WTC11 (cell line): ENCODE data around the gene FALEC. TPM values are rescaled to one million over a fixed set of nuclear protein-coding genes. Genes with fewer than 3 reads are reported as not detected.

ENCODE experiments used
- CBFB ChIP-seq: sonication (generic); formaldehyde crosslinking; IDR thresholded peaks from 2 replicates; pipeline ENCODE4 v1.8.1; 2022; ENCODE audit warnings: mild to moderate bottlenecking, low read depth, missing genetic modification reagents
- CREB1 ChIP-seq: sonication (generic); formaldehyde crosslinking; IDR thresholded peaks from 2 replicates; pipeline ENCODE4 v1.8.0; 2023; ENCODE audit warnings: mild to moderate bottlenecking, missing genetic modification reagents
- ESRRA ChIP-seq: sonication (generic); formaldehyde crosslinking; IDR thresholded peaks from 2 replicates; pipeline ENCODE4 v1.8.1; 2022; ENCODE audit warnings: mild to moderate bottlenecking, missing genetic modification reagents, borderline replicate concordance
- GTF2I ChIP-seq: fragments of 250-450 bp; sonication (Bioruptor Pico); conservative IDR thresholded peaks from 2 replicates; pipeline ENCODE4 v1.4.0; 2021; ENCODE audit warnings: mild to moderate bottlenecking
- HMGA2 ChIP-seq: fragments of 250-450 bp; sonication (Bioruptor Pico); IDR thresholded peaks from 2 replicates; pipeline ENCODE4 v1.4.0; 2021; ENCODE audit warnings: mild to moderate bottlenecking, moderate library complexity
- IRF2 ChIP-seq: sonication (generic); formaldehyde crosslinking; IDR thresholded peaks from 2 replicates; pipeline ENCODE4 v1.8.0; 2022; ENCODE audit warnings: low read depth, missing genetic modification reagents, borderline replicate concordance
- JUN ChIP-seq: sonication (generic); formaldehyde crosslinking; IDR thresholded peaks from 2 replicates; pipeline ENCODE4 v1.8.0; 2023; ENCODE audit warnings: mild to moderate bottlenecking, missing genetic modification reagents
- NR1H2 ChIP-seq: sonication (generic); formaldehyde crosslinking; IDR thresholded peaks from 2 replicates; pipeline ENCODE4 v1.9.0; 2021; ENCODE audit warnings: mild to moderate bottlenecking, moderate library complexity, missing genetic modification reagents
- PRRX2 ChIP-seq: fragments of 250-450 bp; sonication (Bioruptor Pico); IDR thresholded peaks from 2 replicates; pipeline ENCODE4 v1.8.0; 2021; ENCODE audit warnings: mild to moderate bottlenecking
- RELA ChIP-seq: sonication (generic); formaldehyde crosslinking; IDR thresholded peaks from 2 replicates; pipeline ENCODE4 v1.8.1; 2022; ENCODE audit warnings: missing genetic modification reagents, mild to moderate bottlenecking, borderline replicate concordance
- SMAD3 ChIP-seq: sonication (generic); formaldehyde crosslinking; IDR thresholded peaks from 2 replicates; pipeline ENCODE4 v1.8.0; 2022; ENCODE audit warnings: missing genetic modification reagents, mild to moderate bottlenecking, borderline replicate concordance
- SP1 ChIP-seq: sonication (generic); formaldehyde crosslinking; conservative IDR thresholded peaks from 2 replicates; pipeline ENCODE4 v1.8.1; 2022; ENCODE audit warnings: missing genetic modification reagents
- ZNF423 ChIP-seq: fragments of 250-450 bp; sonication (Bioruptor Pico); IDR thresholded peaks from 2 replicates; pipeline ENCODE4 v2.1.2; 2022; ENCODE audit warnings: mild to moderate bottlenecking, moderate library complexity
- total RNA-seq: library from RNA; stranded (reverse); gene quantifications from 3 replicates; pipeline ENCODE4 v1.2.3, GENCODE V29; 2021
- TF ChIP-seq, protein P1 (sequence below): sonication (generic); formaldehyde crosslinking; IDR thresholded peaks from 2 replicates; pipeline ENCODE4 v1.8.0; 2023; ENCODE audit warnings: mild to moderate bottlenecking, missing genetic modification reagents
- TF ChIP-seq, protein P2 (sequence below): sonication (generic); formaldehyde crosslinking; IDR thresholded peaks from 2 replicates; pipeline ENCODE4 v1.8.0; 2022; ENCODE audit warnings: mild to moderate bottlenecking, missing genetic modification reagents
- TF ChIP-seq, protein P3 (sequence below): sonication (generic); formaldehyde crosslinking; IDR thresholded peaks from 2 replicates; pipeline ENCODE4 v1.8.0; 2022; ENCODE audit warnings: missing genetic modification reagents
- TF ChIP-seq, protein P4 (sequence below): sonication (generic); formaldehyde crosslinking; conservative IDR thresholded peaks from 2 replicates; pipeline ENCODE4 v1.8.1; 2023; ENCODE audit warnings: mild to moderate bottlenecking, low read depth, missing genetic modification reagents, moderate library complexity
- TF ChIP-seq, protein P5 (sequence below): sonication (generic); formaldehyde crosslinking; conservative IDR thresholded peaks from 2 replicates; pipeline ENCODE4 v1.8.1; 2022; ENCODE audit warnings: mild to moderate bottlenecking, missing genetic modification reagents
- TF ChIP-seq, protein P6 (sequence below): sonication (generic); formaldehyde crosslinking; IDR thresholded peaks from 2 replicates; pipeline ENCODE4 v1.8.1; 2022; ENCODE audit warnings: mild to moderate bottlenecking, missing genetic modification reagents, moderate library complexity, borderline replicate concordance
- TF ChIP-seq, protein P7 (sequence below): sonication (generic); formaldehyde crosslinking; IDR thresholded peaks from 2 replicates; pipeline ENCODE4 v1.8.1; 2022; ENCODE audit warnings: low read depth, mild to moderate bottlenecking, moderate library complexity, missing genetic modification reagents, borderline replicate concordance
- TF ChIP-seq, protein P8 (sequence below): sonication (generic); formaldehyde crosslinking; IDR thresholded peaks from 2 replicates; pipeline ENCODE4 v1.8.1; 2023; ENCODE audit warnings: mild to moderate bottlenecking, missing genetic modification reagents, moderate library complexity

FALEC gene
- total RNA-seq, 1 experiment from 2014 or later, result 1.2 TPM

DNA sequence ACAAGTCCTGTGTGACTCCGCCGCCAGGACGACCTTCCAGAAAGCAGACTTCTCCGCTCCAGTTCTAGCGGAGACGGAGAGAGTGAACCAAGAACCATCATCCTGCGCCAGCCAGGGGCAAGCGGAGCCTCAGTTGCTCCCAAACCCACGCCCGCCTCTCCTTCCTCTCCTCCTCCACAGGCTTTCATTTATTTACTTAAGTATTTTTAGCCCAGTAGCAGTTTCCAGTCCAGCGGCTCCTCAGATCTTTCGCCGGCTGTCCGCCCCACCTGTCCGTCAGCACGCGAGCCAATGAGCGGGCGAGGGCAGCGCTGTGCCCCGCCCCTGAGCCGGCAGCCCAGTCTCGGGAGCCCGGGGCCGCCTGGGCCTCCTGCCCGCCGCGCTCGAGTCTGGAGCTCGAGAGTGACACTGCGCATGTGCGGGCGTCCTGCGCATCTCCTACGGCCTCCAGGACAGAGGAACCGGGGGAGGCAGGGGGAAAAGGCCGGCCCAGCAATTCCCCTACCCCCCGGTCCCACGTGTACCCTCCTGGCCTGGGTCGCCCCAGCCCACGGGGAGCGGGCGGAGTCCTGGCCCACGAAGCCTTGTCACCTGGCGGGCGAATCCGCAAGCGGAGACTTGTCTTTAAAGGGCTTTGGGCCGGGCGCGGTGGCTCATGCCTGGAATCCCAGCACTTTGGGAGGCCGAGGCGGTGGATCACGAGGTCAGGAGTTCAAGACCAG is at the start of gene FALEC (continued):
- TF ChIP-seq GTF2I (CRISPR knock-in tag) (peak; percentile 43; the same call in 1 of the 2 replicates), CBFB (CRISPR knock-in tag) (no peak), HMGA2 (CRISPR knock-in tag) (no peak), ESRRA (CRISPR knock-in tag) (no peak), RELA (CRISPR knock-in tag) (peak; percentile 39; the same call in 1 of the 2 replicates), NR1H2 (CRISPR knock-in tag) (no peak), SP1 (CRISPR knock-in tag) (peak; percentile 40), CREB1 (CRISPR knock-in tag) (0 out of 2 replicates have a peak, but pooled peaks have one; percentile 40), PRRX2 (CRISPR knock-in tag) (0 out of 2 replicates have a peak, but pooled peaks have one; percentile 35), SMAD3 (CRISPR knock-in tag) (no peak), JUN (CRISPR knock-in tag) (no peak), IRF2 (no peak), ZNF423 (no peak)
- TF ChIP-seq, protein P1, sequence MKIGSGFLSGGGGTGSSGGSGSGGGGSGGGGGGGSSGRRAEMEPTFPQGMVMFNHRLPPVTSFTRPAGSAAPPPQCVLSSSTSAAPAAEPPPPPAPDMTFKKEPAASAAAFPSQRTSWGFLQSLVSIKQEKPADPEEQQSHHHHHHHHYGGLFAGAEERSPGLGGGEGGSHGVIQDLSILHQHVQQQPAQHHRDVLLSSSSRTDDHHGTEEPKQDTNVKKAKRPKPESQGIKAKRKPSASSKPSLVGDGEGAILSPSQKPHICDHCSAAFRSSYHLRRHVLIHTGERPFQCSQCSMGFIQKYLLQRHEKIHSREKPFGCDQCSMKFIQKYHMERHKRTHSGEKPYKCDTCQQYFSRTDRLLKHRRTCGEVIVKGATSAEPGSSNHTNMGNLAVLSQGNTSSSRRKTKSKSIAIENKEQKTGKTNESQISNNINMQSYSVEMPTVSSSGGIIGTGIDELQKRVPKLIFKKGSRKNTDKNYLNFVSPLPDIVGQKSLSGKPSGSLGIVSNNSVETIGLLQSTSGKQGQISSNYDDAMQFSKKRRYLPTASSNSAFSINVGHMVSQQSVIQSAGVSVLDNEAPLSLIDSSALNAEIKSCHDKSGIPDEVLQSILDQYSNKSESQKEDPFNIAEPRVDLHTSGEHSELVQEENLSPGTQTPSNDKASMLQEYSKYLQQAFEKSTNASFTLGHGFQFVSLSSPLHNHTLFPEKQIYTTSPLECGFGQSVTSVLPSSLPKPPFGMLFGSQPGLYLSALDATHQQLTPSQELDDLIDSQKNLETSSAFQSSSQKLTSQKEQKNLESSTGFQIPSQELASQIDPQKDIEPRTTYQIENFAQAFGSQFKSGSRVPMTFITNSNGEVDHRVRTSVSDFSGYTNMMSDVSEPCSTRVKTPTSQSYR, result peak; percentile 83
- TF ChIP-seq, protein P2, sequence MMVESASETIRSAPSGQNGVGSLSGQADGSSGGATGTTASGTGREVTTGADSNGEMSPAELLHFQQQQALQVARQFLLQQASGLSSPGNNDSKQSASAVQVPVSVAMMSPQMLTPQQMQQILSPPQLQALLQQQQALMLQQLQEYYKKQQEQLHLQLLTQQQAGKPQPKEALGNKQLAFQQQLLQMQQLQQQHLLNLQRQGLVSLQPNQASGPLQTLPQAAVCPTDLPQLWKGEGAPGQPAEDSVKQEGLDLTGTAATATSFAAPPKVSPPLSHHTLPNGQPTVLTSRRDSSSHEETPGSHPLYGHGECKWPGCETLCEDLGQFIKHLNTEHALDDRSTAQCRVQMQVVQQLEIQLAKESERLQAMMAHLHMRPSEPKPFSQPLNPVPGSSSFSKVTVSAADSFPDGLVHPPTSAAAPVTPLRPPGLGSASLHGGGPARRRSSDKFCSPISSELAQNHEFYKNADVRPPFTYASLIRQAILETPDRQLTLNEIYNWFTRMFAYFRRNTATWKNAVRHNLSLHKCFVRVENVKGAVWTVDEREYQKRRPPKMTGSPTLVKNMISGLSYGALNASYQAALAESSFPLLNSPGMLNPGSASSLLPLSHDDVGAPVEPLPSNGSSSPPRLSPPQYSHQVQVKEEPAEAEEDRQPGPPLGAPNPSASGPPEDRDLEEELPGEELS (CRISPR knock-in tag), result no peak
- TF ChIP-seq, protein P3, sequence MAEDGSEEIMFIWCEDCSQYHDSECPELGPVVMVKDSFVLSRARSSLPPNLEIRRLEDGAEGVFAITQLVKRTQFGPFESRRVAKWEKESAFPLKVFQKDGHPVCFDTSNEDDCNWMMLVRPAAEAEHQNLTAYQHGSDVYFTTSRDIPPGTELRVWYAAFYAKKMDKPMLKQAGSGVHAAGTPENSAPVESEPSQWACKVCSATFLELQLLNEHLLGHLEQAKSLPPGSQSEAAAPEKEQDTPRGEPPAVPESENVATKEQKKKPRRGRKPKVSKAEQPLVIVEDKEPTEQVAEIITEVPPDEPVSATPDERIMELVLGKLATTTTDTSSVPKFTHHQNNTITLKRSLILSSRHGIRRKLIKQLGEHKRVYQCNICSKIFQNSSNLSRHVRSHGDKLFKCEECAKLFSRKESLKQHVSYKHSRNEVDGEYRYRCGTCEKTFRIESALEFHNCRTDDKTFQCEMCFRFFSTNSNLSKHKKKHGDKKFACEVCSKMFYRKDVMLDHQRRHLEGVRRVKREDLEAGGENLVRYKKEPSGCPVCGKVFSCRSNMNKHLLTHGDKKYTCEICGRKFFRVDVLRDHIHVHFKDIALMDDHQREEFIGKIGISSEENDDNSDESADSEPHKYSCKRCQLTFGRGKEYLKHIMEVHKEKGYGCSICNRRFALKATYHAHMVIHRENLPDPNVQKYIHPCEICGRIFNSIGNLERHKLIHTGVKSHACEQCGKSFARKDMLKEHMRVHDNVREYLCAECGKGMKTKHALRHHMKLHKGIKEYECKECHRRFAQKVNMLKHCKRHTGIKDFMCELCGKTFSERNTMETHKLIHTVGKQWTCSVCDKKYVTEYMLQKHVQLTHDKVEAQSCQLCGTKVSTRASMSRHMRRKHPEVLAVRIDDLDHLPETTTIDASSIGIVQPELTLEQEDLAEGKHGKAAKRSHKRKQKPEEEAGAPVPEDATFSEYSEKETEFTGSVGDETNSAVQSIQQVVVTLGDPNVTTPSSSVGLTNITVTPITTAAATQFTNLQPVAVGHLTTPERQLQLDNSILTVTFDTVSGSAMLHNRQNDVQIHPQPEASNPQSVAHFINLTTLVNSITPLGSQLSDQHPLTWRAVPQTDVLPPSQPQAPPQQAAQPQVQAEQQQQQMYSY (CRISPR knock-in tag), result peak; percentile 72
- TF ChIP-seq, protein P4, sequence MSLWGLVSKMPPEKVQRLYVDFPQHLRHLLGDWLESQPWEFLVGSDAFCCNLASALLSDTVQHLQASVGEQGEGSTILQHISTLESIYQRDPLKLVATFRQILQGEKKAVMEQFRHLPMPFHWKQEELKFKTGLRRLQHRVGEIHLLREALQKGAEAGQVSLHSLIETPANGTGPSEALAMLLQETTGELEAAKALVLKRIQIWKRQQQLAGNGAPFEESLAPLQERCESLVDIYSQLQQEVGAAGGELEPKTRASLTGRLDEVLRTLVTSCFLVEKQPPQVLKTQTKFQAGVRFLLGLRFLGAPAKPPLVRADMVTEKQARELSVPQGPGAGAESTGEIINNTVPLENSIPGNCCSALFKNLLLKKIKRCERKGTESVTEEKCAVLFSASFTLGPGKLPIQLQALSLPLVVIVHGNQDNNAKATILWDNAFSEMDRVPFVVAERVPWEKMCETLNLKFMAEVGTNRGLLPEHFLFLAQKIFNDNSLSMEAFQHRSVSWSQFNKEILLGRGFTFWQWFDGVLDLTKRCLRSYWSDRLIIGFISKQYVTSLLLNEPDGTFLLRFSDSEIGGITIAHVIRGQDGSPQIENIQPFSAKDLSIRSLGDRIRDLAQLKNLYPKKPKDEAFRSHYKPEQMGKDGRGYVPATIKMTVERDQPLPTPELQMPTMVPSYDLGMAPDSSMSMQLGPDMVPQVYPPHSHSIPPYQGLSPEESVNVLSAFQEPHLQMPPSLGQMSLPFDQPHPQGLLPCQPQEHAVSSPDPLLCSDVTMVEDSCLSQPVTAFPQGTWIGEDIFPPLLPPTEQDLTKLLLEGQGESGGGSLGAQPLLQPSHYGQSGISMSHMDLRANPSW (CRISPR knock-in tag), result no peak
- TF ChIP-seq, protein P5, sequence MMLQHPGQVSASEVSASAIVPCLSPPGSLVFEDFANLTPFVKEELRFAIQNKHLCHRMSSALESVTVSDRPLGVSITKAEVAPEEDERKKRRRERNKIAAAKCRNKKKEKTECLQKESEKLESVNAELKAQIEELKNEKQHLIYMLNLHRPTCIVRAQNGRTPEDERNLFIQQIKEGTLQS (CRISPR knock-in tag), result no peak
- TF ChIP-seq, protein P6, sequence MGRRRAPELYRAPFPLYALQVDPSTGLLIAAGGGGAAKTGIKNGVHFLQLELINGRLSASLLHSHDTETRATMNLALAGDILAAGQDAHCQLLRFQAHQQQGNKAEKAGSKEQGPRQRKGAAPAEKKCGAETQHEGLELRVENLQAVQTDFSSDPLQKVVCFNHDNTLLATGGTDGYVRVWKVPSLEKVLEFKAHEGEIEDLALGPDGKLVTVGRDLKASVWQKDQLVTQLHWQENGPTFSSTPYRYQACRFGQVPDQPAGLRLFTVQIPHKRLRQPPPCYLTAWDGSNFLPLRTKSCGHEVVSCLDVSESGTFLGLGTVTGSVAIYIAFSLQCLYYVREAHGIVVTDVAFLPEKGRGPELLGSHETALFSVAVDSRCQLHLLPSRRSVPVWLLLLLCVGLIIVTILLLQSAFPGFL (CRISPR knock-in tag), result no peak
- TF ChIP-seq, protein P7, sequence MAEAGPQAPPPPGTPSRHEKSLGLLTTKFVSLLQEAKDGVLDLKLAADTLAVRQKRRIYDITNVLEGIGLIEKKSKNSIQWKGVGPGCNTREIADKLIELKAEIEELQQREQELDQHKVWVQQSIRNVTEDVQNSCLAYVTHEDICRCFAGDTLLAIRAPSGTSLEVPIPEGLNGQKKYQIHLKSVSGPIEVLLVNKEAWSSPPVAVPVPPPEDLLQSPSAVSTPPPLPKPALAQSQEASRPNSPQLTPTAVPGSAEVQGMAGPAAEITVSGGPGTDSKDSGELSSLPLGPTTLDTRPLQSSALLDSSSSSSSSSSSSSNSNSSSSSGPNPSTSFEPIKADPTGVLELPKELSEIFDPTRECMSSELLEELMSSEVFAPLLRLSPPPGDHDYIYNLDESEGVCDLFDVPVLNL (CRISPR knock-in tag), result no peak
- TF ChIP-seq, protein P8, sequence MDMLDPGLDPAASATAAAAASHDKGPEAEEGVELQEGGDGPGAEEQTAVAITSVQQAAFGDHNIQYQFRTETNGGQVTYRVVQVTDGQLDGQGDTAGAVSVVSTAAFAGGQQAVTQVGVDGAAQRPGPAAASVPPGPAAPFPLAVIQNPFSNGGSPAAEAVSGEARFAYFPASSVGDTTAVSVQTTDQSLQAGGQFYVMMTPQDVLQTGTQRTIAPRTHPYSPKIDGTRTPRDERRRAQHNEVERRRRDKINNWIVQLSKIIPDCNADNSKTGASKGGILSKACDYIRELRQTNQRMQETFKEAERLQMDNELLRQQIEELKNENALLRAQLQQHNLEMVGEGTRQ (CRISPR knock-in tag), result no peak
